GM21367 (cell line): ENCODE measurements around the gene TSC22D2.
A peak's percentile ranks its signal among the peaks of the same experiment; 100 is the strongest.

Experiments
- ATAC-seq: cut with Tn5 transposase; IDR thresholded peaks from one replicate; pipeline ENCODE4 v1.9.1; 2021; ENCODE audit not compliant: unreplicated experiment

The TSC22D2 gene

GRCh38 chr3:150384296-150385212 lies 23.5 kb upstream of the TSC22D2 start:
- ATAC-seq = peak; percentile 99

GRCh38 chr3:150385296-150386242 lies 22.5 kb upstream of the TSC22D2 start:
- ATAC-seq = peak; percentile 21

- ATAC-seq = no peak
These were observed 19.3 kb upstream of the TSC22D2 start for GRCh38 chr3:150388498-150389418.

GRCh38 chr3:150390087-150390486 lies 18.0 kb upstream of the TSC22D2 start:
- no peak for ATAC-seq

GRCh38 chr3:150391161-150391560 lies 16.9 kb upstream of the TSC22D2 start:
- no peak for ATAC-seq

GRCh38 chr3:150393745-150394144 lies 14.4 kb upstream of the TSC22D2 start:
- no peak for ATAC-seq

GRCh38 chr3:150394606-150395005 lies 13.5 kb upstream of the TSC22D2 start:
- ATAC-seq = no peak

- ATAC-seq = no peak
These were observed 11.6 kb upstream of the TSC22D2 start for GRCh38 chr3:150396491-150396890.

GRCh38 chr3:150396956-150397550 lies 11.0 kb upstream of the TSC22D2 start:
- ATAC-seq = no peak

- no peak for ATAC-seq
These were observed 9.0 kb upstream of the TSC22D2 start for GRCh38 chr3:150399060-150399459.

- no peak for ATAC-seq
These were observed 6.8 kb upstream of the TSC22D2 start for GRCh38 chr3:150401285-150401684.

- no peak for ATAC-seq
These were observed 5.9 kb upstream of the TSC22D2 start for GRCh38 chr3:150402217-150402616.

GRCh38 chr3:150404023-150404422 lies 4.1 kb upstream of the TSC22D2 start:
- ATAC-seq = no peak

GRCh38 chr3:150407051-150407807 lies 869 bp upstream of the TSC22D2 start:
- ATAC-seq = no peak

GRCh38 chr3:150407808-150408220 lies 284 bp upstream of the TSC22D2 start:
- ATAC-seq = peak; percentile 9

GRCh38 chr3:150409125-150409511 lies 1.0 kb downstream of the TSC22D2 start:
- no peak for ATAC-seq

- ATAC-seq = peak; percentile 26
These were observed 1.6 kb downstream of the TSC22D2 start for GRCh38 chr3:150409512-150410310.

- no peak for ATAC-seq
These were observed 2.4 kb downstream of the TSC22D2 start for GRCh38 chr3:150410311-150411105.
